GM12878 (cell line): ENCODE results near the gene PLSCR3. TPM values are rescaled to one million over a fixed set of nuclear protein-coding genes. Genes with fewer than 3 reads are reported as not detected.

Experiments used
- ASH2L ChIP-seq: fragments of 300-600, 200-600 bp; sonication (generic); IDR thresholded peaks from 2 replicates; pipeline ENCODE4 v1.6.1; 2017; ENCODE audit warnings: low read depth, mild to moderate bottlenecking, borderline replicate concordance
- BMI1 ChIP-seq: fragments of 450-650 bp; IDR thresholded peaks from 2 replicates; pipeline ENCODE4 v1.6.1; 2016; ENCODE audit warnings: mild to moderate bottlenecking, moderate library complexity, borderline replicate concordance
- EP300 ChIP-seq, 2 experiments: fragments of 150-350 bp in 1 of 2; IDR thresholded peaks; 2 replicates each; pipeline ENCODE4 v1.6.1; 2011 to 2012; ENCODE audit warnings: low read depth in 2 of 2, low read length in 2 of 2, borderline replicate concordance in 1 of 2, improper control_type of control experiment in 1 of 2, inconsistent platforms in 1 of 2; ENCODE audit not compliant: control insufficient read depth in 1 of 2
- FOXK2 ChIP-seq: fragments of 450-650 bp; IDR thresholded peaks from 2 replicates; pipeline ENCODE4 v1.6.1; 2017; ENCODE audit warnings: mild to moderate bottlenecking, moderate library complexity
- GATAD2B ChIP-seq: fragments of 450-650 bp; conservative IDR thresholded peaks from 2 replicates; pipeline ENCODE4 v1.6.1; 2017; ENCODE audit warnings: low read depth, mild to moderate bottlenecking, moderate library complexity
- IKZF1 ChIP-seq: fragments of 450-650 bp; conservative IDR thresholded peaks from 2 replicates; pipeline ENCODE4 v1.6.1; 2017; ENCODE audit warnings: antibody characterized with exemption, mild to moderate bottlenecking
- MEF2A ChIP-seq: IDR thresholded peaks from 2 replicates; pipeline ENCODE4 v1.6.1; 2011; ENCODE audit warnings: low read depth, mild to moderate bottlenecking, low read length, moderate library complexity; ENCODE audit not compliant: insufficient read depth
- MXI1 ChIP-seq: fragments of 150-350 bp; IDR thresholded peaks from 2 replicates; pipeline ENCODE4 v1.6.1; 2011; ENCODE audit warnings: low read depth, mild to moderate bottlenecking, inconsistent platforms, low read length, improper control_type of control experiment
- POU2F2 ChIP-seq: IDR thresholded peaks from 3 replicates; pipeline ENCODE4 v1.6.1; 2011; ENCODE audit warnings: low read depth, mild to moderate bottlenecking, low read length, borderline replicate concordance
- RCOR1 ChIP-seq: conservative IDR thresholded peaks from 2 replicates; pipeline ENCODE4 v1.6.1; 2012; ENCODE audit warnings: low read depth, low read length, improper control_type of control experiment
- RFX5 ChIP-seq: IDR thresholded peaks from 2 replicates; pipeline ENCODE4 v1.6.1; 2011; ENCODE audit warnings: low read depth, low read length, improper control_type of control experiment
- SMC3 ChIP-seq: IDR thresholded peaks from 2 replicates; pipeline ENCODE4 v1.6.1; 2011; ENCODE audit warnings: low read length, improper control_type of control experiment, borderline replicate concordance
- TARDBP ChIP-seq: IDR thresholded peaks from 2 replicates; pipeline ENCODE4 v1.6.1; 2016; ENCODE audit warnings: borderline replicate concordance
- TCF3 ChIP-seq: IDR thresholded peaks from 2 replicates; pipeline ENCODE4 v1.6.1; 2012; ENCODE audit warnings: low read depth, mild to moderate bottlenecking, low read length, borderline replicate concordance; ENCODE audit not compliant: insufficient read depth
- ZBED1 ChIP-seq: IDR thresholded peaks from 2 replicates; pipeline ENCODE4 v1.6.1; 2016; ENCODE audit warnings: borderline replicate concordance
- ZNF274 ChIP-seq: IDR thresholded peaks from one replicate; pipeline ENCODE4 v1.8.0; 2011; ENCODE audit not compliant: insufficient read length, insufficient read depth
- polyA plus RNA-seq, 11 experiments: library from polyadenylated mRNA; depleted of rRNA in 4 of 11; unstranded in 6 of 11; stranded (reverse) in 5 of 11; fragments of >200 nt; fragmentation: Nextera tagmentation in 4 of 11; fragmentation: Illumina TruSeq in 1 of 11; extraction: Ambion mirVana in 4 of 11; extraction: Trizol in 1 of 11; gene quantifications; 1 replicate in 1 of 11; 2 replicates in 10 of 11; pipeline versions ENCODE4 v1.2.1 to v1.2.3, GENCODE V29; 2011 to 2016; ENCODE audit warnings: inconsistent platforms in 2 of 11, missing spikeins in 2 of 11, low read depth in 1 of 11
- total RNA-seq, 4 experiments: library from RNA; depleted of rRNA in 3 of 4; stranded (reverse); fragments of >200 nt in 3 of 4; fragmentation: Illumina TruSeq in 1 of 4; extraction: Trizol in 1 of 4; gene quantifications; 2 replicates each; pipeline versions ENCODE4 v1.2.1 to v1.2.3, GENCODE V29; 2013 to 2021
- TF ChIP-seq, protein P1 (sequence below): IDR thresholded peaks from 2 replicates; pipeline ENCODE4 v1.6.1; 2011; ENCODE audit warnings: low read depth, mild to moderate bottlenecking, low read length, moderate library complexity, borderline replicate concordance; ENCODE audit errors: extremely low read depth
- TF ChIP-seq, protein P2 (sequence below): IDR thresholded peaks from 2 replicates; pipeline ENCODE4 v1.6.1; 2011; ENCODE audit warnings: mild to moderate bottlenecking, low read depth, low read length, moderate library complexity; ENCODE audit not compliant: insufficient replicate concordance
- TF ChIP-seq, protein P3 (sequence below): fragments of 450-650 bp; IDR thresholded peaks from 2 replicates; pipeline ENCODE4 v1.6.1; 2017; ENCODE audit warnings: mild to moderate bottlenecking
- TF ChIP-seq, protein P4 (sequence below): fragments of 150-350 bp; IDR thresholded peaks from 2 replicates; pipeline ENCODE4 v1.6.1; 2014; ENCODE audit warnings: mild to moderate bottlenecking, low read depth, low read length
- TF ChIP-seq, protein P5 (sequence below): fragments of 450-650 bp; IDR thresholded peaks from 2 replicates; pipeline ENCODE4 v1.6.1; 2014; ENCODE audit warnings: mild to moderate bottlenecking

Gene PLSCR3
- total and polyA plus RNA-seq, 10 of the 15 experiments (the other 5 are each of a cell fraction or from before 2014, with no cell fraction given) = 9.9 to 51.4 (median 43.4) TPM

DNA sequence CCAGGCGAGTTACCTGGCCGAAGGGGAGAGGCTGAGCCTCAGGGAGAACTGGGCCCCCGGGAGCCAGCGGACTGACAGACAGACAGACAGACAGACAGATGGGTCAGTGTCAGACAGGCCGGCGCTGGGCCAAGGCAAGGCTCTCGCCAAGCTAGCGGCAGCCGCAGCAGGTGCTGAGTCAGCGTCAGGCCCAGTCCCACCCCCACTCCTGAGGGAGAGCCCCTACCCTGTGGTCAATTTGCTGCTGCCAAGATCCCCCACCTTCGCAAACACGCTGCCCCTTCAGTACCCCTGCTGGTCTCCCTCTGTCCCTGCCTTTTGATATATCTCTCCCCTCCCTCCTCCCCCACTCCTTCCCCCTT is 46.5 kb upstream of the PLSCR3 start (continued):
- TF ChIP-seq, protein P1, sequence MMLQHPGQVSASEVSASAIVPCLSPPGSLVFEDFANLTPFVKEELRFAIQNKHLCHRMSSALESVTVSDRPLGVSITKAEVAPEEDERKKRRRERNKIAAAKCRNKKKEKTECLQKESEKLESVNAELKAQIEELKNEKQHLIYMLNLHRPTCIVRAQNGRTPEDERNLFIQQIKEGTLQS = no peak
- TF ChIP-seq, protein P2, sequence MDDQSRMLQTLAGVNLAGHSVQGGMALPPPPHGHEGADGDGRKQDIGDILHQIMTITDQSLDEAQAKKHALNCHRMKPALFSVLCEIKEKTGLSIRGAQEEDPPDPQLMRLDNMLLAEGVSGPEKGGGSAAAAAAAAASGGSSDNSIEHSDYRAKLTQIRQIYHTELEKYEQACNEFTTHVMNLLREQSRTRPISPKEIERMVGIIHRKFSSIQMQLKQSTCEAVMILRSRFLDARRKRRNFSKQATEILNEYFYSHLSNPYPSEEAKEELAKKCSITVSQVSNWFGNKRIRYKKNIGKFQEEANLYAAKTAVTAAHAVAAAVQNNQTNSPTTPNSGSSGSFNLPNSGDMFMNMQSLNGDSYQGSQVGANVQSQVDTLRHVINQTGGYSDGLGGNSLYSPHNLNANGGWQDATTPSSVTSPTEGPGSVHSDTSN = no peak
- TF ChIP-seq FOXK2 (no peak), TARDBP (no peak), EP300 (IDR thresholded peaks at IDR 0.05; ENCODE audit: borderline replicate concordance in 1 of 2, control insufficient read depth in 1 of 2, low read depth in 2 of 2, low read length in 2 of 2) (peak in 1 of 2 experiments; percentile 40; a peak in 1 of 4 replicates), ZNF274 (no peak), SMC3 (no peak), MEF2A (no peak), IKZF1 (no peak), BMI1 (no peak), RCOR1 (no peak), MXI1 (no peak), POU2F2 (peak; percentile 32; the same call in 1 of the 3 replicates), TCF3 (no peak), GATAD2B (peak; percentile 77), ZBED1 (no peak), ASH2L (no peak), RFX5 (0 out of 2 replicates have a peak, but pooled peaks have one; percentile 21)
- TF ChIP-seq, protein P3, sequence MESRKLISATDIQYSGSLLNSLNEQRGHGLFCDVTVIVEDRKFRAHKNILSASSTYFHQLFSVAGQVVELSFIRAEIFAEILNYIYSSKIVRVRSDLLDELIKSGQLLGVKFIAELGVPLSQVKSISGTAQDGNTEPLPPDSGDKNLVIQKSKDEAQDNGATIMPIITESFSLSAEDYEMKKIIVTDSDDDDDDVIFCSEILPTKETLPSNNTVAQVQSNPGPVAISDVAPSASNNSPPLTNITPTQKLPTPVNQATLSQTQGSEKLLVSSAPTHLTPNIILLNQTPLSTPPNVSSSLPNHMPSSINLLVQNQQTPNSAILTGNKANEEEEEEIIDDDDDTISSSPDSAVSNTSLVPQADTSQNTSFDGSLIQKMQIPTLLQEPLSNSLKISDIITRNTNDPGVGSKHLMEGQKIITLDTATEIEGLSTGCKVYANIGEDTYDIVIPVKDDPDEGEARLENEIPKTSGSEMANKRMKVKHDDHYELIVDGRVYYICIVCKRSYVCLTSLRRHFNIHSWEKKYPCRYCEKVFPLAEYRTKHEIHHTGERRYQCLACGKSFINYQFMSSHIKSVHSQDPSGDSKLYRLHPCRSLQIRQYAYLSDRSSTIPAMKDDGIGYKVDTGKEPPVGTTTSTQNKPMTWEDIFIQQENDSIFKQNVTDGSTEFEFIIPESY = no peak
- TF ChIP-seq, protein P4, sequence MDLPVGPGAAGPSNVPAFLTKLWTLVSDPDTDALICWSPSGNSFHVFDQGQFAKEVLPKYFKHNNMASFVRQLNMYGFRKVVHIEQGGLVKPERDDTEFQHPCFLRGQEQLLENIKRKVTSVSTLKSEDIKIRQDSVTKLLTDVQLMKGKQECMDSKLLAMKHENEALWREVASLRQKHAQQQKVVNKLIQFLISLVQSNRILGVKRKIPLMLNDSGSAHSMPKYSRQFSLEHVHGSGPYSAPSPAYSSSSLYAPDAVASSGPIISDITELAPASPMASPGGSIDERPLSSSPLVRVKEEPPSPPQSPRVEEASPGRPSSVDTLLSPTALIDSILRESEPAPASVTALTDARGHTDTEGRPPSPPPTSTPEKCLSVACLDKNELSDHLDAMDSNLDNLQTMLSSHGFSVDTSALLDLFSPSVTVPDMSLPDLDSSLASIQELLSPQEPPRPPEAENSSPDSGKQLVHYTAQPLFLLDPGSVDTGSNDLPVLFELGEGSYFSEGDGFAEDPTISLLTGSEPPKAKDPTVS = no peak
- TF ChIP-seq, protein P5, sequence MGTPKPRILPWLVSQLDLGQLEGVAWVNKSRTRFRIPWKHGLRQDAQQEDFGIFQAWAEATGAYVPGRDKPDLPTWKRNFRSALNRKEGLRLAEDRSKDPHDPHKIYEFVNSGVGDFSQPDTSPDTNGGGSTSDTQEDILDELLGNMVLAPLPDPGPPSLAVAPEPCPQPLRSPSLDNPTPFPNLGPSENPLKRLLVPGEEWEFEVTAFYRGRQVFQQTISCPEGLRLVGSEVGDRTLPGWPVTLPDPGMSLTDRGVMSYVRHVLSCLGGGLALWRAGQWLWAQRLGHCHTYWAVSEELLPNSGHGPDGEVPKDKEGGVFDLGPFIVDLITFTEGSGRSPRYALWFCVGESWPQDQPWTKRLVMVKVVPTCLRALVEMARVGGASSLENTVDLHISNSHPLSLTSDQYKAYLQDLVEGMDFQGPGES = no peak
